Sigmoid colon (tissue), 4 donors: ENCODE data around the gene FXR2.

Experiments
- CTCF ChIP-seq, 4 experiments: fragments of 450-650 bp in 3 of 4; fragments of 200-600 bp in 1 of 4; IDR thresholded peaks; one replicate each; pipeline ENCODE4 v1.5.1; 2016 to 2019; ENCODE audit warnings: antibody characterized with exemption in 4 of 4, mild to moderate bottlenecking in 3 of 4, moderate library complexity in 2 of 4
- EP300 ChIP-seq, 4 donors: sonication (generic); formaldehyde crosslinking; IDR thresholded peaks; one replicate each; pipeline ENCODE4 v1.6.1; 2017; ENCODE audit warnings: antibody characterized with exemption in 4 of 4
- POLR2A ChIP-seq, 2 donors: fragments of 450-650 bp; IDR thresholded peaks; one replicate each; pipeline ENCODE4 v1.6.1; 2016; ENCODE audit warnings: antibody characterized with exemption in 2 of 2, mild to moderate bottlenecking in 2 of 2, moderate library complexity in 2 of 2
- POLR2AphosphoS5 ChIP-seq, 4 donors: sonication (generic); formaldehyde crosslinking; IDR thresholded peaks; one replicate each; pipeline ENCODE4 v1.6.1; 2017; ENCODE audit warnings: antibody characterized with exemption in 4 of 4

DNA sequence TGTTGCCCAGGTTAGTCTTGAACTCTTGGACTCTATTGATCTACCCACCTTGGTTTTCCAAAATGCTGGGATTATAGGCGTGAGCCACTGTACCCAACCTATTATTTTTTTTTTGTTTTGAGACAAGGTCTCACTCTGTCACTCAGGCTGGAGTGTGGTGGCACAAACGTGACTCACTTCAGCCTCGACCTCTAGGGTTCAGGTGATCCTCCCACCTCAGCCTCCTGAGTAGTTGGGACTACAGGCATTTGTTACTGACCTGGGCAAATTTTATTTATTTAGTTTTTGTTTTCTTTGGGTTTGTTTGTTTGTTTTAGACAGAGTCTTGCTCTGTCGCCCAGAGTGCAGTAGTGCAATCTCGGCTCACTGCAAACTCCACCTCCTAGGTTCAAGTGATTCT, 9.0 kb upstream of the FXR2 start:
- TF ChIP-seq CTCF (IDR thresholded peaks at IDR 0.05) (no peak), POLR2A (IDR thresholded peaks at IDR 0.05) (no peak), POLR2AphosphoS5 (IDR thresholded peaks at IDR 0.05) (no peak), EP300 (IDR thresholded peaks at IDR 0.05) (no peak)
